Lower leg skin (tissue), 4 donors: Measurements from ENCODE around the gene TMPRSS3. TPM values are rescaled to one million over a fixed set of nuclear protein-coding genes. Genes with fewer than 3 reads are reported as not detected.

Source experiments
- DNase-seq, 2 donors: peaks; one replicate each; pipeline ENCODE4 v3.0.0-alpha.2; 2019; ENCODE audit warnings: low spot score in 2 of 2
- H3K4me3 ChIP-seq: fragments of 200-600 bp; sonication (generic); 2 replicates; pipeline ENCODE4 v1.5.1; 2017; ENCODE audit warnings: mild to moderate bottlenecking, low read depth; ENCODE audit not compliant: poor library complexity, severe bottlenecking
- CTCF ChIP-seq, 3 donors: fragments of 450-650 bp; IDR thresholded peaks; one replicate each; pipeline ENCODE4 v1.5.1; 2016; ENCODE audit warnings: antibody characterized with exemption in 3 of 3, mild to moderate bottlenecking in 3 of 3, moderate library complexity in 2 of 3
- POLR2A ChIP-seq, 2 donors: fragments of 450-650 bp; IDR thresholded peaks; one replicate each; pipeline ENCODE4 v1.6.1; 2016 to 2017; ENCODE audit warnings: antibody characterized with exemption in 2 of 2, mild to moderate bottlenecking in 1 of 2, moderate library complexity in 1 of 2
- WGBS, 2 donors: methylation state at CpG; one replicate each; pipeline ENCODE4 v1.1.5; 2018; 5-methylcytosine and 5-hydroxymethylcytosine counted together
- intact Hi-C: fragments of 100-400 bp; cut with DNase I; formaldehyde crosslinking; loops from one replicate; pipeline ENCODE4 v1.15.0; 2023; ENCODE audit warnings: low total_unique reads
- total RNA-seq, 4 donors: library from RNA; depleted of rRNA; stranded (reverse); fragments of >200 nt; gene quantifications; one replicate each; pipeline ENCODE4 v1.1.0, GENCODE V29; 2016

The TMPRSS3 gene
- total RNA-seq, 4 donors from 2014 or later: 0.19 to 0.78 (median 0.36) TPM

GRCh38 chr21:42340187-42341050, 55.4 kb downstream of the TMPRSS3 start:
- 60% methylated on average over 24 of the region's 24 CpGs for WGBS, 2 donors
- H3K4me3 ChIP-seq: no peak overlapping the region
- DNase-seq: peak in 1 of 2 donors; percentile 57
- intact Hi-C loops: no loop called here
- TF ChIP-seq CTCF (IDR thresholded peaks at IDR 0.05): no peak
- TF ChIP-seq POLR2A (IDR thresholded peaks at IDR 0.05): no peak

GRCh38 chr21:42338729-42339715, 56.8 kb downstream of the TMPRSS3 start:
- whole genome bisulfite sequencing, 2 donors: 94% methylated on average over 16 to 17 of the region's 17 CpGs
- peak in 1 of 2 donors; percentile 58 for DNase-seq
- intact Hi-C loops: no loop called here
- H3K4me3 ChIP-seq: no peak overlapping the region
- TF ChIP-seq CTCF (IDR thresholded peaks at IDR 0.05): no peak
- no peak for TF ChIP-seq POLR2A (IDR thresholded peaks at IDR 0.05)

- DNase-seq: peak; percentile 57 to 93
- WGBS, 2 donors: 31 to 40% methylated on average over 21 to 23 of the region's 23 CpGs
- TF ChIP-seq POLR2A (IDR thresholded peaks at IDR 0.05) (no peak), CTCF (IDR thresholded peaks at IDR 0.05) (peak in 1 of 3 donors; percentile 15)
- intact Hi-C loops: no loop called here
- no peak overlapping the region for H3K4me3 ChIP-seq
Measured at GRCh38 chr21:42337830-42338728, 57.8 kb downstream of the TMPRSS3 start.

- intact Hi-C loops: no loop called here
- DNase-seq: no peak
- WGBS, 2 donors: 90 to 96% methylated on average over 4 of the region's 4 CpGs
- TF ChIP-seq CTCF (IDR thresholded peaks at IDR 0.05) (no peak), POLR2A (IDR thresholded peaks at IDR 0.05) (no peak)
- no peak overlapping the region for H3K4me3 ChIP-seq
Measured at GRCh38 chr21:42337276-42337675, 58.6 kb downstream of the TMPRSS3 start.

- peak in 1 of 2 donors; percentile 45 for DNase-seq
- TF ChIP-seq POLR2A (IDR thresholded peaks at IDR 0.05): no peak
- TF ChIP-seq CTCF (IDR thresholded peaks at IDR 0.05): no peak
- WGBS, 2 donors: 26 to 44% methylated on average over 10 of the region's 10 CpGs
- intact Hi-C loops: no loop called here
- H3K4me3 ChIP-seq: no peak overlapping the region
Measured at GRCh38 chr21:42336054-42336453, 59.8 kb downstream of the TMPRSS3 start.
